Activated T-helper 1 cell treated with anti-CD3 and anti-CD28 coated beads, Interleukin-2, amount 50 U/mL, for 16 hours (primary cell): Measurements from ENCODE around the gene CENPA.
"Not testable (repeated sequence)": the region's sequence is repeated elsewhere in the genome, so short reads cannot be mapped to it uniquely, and the experiment has no call there.

Source experiments
- DNase-seq, 2 donors: peaks; one replicate each; pipeline ENCODE4 v3.0.0-alpha.2; 2020; ENCODE audit warnings: low read depth in 1 of 2, low spot score in 1 of 2

CENPA gene

DNA sequence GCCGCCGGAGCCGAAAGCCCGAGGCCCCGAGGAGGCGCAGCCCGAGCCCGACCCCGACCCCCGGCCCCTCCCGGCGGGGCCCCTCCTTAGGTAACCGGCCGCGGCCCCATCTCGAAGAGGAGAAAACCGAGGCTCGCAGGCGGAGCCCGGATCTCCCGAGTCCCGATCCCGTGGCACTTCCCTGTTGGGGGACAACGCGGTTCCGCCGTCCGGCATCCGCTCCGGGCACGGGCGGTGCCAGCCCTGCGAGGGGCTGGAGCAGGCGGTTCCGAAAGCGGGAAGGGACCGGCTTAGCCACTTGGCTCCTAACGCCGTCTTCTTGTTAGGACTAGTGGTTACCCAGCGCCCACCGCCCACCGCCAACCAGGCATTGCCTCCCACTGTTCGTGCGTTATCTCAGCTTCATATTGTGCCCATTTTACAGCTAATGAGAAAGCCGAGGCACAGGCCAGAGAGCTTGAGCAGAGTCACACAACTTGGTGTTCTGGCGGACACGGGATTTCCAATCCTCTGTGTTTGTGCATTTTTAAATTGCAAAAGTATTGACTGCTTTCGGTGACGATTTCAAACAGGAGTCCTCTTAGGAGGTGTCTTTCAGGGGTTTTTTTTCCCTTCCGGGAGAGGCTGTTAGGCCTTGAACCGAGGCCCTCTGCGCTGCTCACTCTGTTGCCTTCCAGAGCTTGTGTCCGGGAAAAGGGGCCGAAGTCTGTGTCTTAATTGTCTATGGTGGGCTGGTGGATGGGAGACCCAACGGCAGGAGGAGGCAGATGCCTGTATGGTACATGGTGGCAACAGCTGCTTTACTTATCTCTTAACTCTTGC, 562 bp downstream of the CENPA start:
- no peak for DNase-seq

DNA sequence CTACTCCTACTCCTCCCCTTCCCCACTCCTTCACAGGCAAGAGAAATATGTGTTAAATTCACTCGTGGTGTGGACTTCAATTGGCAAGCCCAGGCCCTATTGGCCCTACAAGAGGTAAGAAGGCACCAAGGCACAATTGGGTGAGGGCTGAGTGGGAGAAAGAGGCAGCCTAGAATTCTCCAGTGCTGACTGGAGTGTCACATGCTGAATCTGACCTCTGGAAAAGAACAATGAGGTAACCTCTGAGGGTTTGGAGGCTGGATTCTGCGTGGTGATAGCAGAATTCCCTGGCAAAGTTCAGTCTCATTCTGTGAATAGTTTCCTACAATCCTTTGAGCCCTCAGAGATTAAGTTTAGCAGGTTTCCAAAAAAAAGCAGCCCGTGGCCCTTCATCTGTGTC, 6.9 kb downstream of the CENPA start:
- DNase-seq, result no peak

DNA sequence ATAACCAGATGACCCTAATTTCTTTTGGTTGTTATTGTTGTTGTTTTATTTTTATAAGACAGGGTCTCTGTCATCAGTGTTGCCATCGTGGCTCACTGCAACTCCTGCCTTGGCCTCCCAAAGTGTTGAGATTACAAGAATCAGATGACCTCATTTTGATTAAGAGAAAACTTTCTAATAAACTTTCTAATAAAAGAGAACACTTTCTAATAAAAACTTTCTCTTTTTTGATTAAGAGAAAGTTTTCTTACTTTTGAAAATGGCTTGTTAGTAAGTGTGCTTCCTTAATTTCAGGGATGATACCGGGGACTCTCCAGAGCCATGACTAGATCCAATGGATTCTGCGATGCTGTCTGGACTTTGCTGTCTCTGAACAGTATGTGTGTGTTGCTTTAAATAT, 7.7 kb downstream of the CENPA start:
- no peak for DNase-seq

DNA sequence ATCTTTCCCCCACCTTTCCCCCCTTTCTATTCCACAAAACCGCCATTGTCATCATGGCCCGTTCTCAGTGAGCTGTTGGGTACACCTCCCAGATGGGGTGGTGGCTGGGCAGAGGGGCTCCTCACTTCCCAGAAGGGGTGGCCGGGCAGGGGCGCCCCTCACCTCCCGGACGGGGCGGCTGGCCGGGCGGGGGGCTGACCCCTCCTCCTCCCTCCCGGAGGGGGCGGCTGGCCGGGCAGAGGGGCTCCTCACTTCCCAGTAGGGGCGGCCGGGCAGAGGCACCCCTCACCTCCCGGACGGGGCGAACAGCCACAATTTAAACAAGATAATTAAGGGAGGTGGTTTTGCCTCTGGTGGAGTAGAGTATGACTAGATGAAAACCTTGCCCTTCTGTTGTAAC, 9.3 kb downstream of the CENPA start:
- DNase-seq, result not testable (repeated sequence)

DNA sequence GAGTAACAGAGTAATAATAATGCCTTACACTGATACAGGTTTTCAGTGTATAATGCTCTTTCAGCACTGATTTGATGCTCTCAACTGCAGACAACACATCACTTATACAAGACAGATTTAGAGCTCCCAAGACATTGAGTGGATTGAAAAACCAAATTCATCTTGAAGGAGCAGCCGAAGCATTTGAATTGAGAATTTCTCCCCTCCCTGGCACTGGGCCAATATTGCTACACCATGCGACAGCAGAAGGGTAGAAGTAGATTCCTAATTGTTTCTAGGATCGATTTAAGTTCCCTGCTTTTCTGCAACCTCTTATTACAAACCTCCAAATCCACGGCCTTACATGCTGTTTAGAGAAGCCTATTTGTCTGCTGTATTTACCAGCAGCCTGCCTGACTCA, 15.5 kb downstream of the CENPA start:
- DNase-seq, result no peak

DNA sequence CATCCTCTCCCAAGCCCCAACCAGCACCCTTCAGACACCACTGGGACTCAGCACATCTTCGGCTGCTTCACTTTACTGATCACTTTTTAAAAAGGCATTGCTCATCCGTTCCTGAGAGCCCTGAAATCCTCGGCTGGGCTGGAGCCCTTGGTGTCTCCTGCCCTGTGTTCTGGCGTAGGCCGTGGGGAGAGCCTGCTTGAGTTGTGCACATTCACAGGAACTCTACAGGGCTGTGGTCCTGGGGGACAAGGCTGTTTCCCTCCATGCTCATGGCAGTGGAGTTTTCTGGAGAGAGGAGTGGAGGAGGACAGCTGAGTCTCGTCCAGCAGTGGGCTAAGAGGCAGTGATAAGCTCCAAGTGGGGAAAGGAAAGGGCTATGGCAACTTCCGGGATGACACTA, 15.9 kb downstream of the CENPA start:
- no peak for DNase-seq

DNA sequence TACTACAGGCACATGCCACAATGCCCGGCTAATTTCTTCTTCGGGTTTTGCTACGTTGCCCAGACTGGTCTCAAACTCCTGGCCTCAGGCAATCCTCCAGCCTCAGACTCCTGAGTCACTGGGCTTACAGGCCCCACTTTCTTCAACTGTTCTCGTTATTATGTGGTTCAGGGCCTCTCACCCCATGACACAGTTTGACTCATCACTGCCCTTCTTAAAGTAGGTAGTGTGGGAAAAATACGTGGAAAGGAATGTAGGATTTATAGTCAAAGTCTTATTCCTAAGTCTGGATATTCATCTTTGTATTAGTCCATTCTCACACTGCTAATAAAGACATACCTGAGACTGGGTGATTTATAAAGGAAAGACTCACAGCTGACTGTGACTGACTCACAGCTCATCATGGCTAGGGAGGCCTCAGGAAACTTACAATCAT, 19.4 kb downstream of the CENPA start:
- DNase-seq, result no peak

DNA sequence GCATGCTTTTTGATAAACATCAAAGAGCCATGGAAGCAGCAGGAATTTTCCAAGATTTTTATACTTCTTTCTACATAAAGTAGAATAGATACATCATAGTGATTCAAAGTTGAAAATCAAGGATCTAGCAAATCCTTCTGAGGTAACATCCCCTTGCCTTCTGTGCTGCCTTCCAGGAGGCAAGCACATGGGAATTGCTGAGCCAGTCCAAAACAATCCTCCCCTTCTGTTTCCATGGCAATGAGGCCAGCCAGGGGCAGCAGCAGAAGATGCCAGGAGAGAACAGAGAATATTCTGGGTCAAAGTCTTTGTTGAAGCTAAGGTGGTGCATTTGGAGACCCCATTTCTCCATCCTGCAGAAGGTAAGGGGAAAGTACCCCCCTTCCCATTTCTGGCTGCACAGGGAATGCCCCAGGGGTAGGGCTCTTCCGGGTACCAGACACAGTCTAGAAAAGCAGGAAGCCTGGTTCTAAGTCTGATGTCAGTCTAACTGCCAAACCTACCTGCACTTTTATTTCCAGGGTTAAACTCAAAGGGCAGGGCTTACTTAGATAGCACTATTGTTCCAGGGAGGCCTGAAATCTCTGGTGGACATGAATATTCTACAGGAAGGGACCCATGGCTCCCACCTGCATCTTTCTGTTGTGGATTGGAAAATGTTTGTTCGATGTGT, 22.1 kb downstream of the CENPA start:
- no peak for DNase-seq

DNA sequence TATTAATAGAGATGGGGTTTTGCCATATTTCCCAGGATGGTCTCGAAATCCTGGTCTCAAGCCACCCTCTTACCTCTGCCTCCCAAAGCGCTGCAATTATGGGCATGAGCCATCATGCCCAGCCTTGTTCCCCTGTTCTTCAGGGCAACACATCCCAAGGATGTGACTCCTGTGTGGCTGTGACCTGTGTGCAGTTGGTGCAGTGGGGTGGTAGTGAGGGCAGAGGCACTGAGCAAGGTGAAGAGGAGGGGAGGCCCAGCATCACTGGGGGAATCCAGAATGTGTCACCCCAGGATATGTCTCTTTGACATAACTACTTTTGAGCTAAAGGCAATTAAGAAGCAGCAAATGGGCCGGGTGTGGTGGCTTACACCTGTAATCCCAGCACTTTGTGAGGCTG, 23.4 kb downstream of the CENPA start:
- DNase-seq, result no peak

DNA sequence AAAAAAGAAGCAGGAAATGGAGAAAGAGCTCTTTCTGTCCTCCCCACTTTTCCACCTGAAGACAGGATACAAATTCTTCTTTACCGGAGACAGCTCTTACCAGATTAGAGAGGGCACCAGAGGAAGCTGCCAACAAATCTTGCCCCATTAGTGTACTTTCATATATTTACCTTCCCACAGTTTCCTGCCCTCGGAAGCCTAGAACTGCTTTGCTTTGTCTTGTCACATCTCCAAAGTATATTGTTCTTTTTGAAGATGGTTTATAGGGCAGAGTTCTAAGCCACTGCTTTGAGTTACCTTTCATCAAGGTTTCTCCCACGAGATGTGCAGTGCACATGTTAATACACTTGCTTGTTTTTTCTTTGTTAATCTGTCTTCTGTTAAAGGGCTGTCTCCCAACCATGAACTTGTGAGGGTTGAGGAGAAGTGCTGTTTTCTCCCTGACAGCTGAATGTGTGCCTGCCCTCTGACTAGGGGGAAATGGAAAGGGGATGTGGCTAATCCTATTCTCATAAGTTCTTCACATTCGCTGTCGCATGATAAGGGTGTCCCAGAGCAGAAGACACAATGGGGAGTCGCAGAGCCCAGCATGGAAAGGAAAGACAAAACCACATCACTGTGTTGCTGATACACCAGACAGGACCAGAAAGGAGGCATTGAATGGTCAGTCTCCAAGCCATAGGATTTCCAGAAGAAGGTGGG, 24.2 kb downstream of the CENPA start:
- no peak for DNase-seq

DNA sequence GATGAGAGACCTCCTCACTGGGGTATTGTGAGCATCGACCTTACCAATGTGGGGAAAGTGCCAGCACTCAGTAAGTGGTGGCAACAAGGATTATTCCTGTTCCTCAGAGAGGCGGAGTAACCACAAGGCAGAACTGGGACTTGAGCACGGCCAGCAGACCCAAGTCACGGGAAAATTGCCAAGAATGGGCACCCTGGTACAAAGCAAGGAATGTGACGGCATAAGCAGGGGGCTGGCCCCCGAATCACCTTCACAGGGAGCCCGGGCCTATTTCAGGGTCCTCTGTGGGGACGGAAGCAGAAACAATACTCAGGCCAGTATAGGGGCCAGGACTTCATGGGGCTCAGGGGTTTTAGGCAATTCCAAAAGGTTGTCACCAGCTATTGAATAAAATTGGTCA, 25.4 kb downstream of the CENPA start:
- no peak for DNase-seq

DNA sequence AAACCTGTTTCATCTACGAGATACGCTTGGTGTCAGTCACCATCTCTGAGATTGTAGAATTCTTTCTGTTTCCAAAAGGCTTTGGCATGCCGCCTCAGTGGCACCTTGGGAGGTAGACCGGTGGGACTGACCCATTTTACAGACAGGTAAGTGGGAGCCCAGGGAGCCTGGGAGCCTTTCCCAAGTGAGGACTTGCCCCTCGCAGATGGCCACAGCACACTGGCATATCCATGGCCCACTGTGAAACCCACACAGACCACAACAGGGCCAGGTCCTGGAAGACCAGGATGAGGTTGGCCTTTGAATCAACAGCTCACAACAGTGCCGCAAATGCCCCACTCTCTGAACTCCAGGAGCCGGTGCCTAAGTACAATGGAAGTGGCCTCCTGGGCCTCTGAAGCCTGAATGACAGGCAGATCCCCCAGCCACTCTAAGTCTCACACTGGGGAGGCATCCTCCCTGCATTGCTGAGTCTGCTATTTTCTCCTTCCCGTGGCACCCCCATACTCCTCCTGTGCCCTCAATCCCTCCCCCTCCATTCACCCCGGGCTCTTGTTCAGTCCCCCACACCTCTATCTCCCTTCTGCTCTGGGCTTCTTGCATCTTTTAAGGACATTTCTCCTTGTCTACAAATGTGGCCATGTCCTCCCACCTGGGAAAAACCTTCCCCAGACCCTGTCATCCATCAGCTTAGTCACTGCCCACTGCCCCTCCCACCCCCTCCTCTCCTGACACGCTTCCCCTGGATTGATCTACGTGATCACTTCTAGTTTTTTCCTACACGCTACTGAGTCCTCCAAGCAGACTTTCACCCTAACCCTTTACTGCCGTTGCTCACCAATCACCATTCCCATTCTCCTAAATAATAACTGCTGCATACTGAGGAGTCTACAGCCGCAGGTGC, 26.2 kb downstream of the CENPA start:
- no peak for DNase-seq

DNA sequence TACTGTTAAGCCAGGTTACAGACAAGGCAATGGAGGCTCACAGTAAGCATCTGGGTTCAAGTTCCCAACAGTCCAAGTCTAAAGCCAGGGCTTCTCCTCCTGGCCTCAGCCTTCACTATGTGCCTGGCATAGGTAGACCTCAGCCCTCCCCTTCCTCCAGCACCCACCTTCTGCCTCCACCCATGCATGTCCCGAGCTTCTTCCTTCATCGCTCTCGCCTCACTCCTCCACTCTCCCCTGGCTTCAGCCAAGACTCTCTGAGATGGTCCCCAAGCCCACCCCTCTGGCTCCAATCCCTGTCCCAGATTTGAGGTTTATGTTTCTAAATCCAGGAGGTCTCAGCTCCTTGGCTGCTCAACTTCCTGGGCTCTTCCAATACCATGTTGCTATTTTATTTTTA, 26.9 kb downstream of the CENPA start:
- DNase-seq, result no peak

DNA sequence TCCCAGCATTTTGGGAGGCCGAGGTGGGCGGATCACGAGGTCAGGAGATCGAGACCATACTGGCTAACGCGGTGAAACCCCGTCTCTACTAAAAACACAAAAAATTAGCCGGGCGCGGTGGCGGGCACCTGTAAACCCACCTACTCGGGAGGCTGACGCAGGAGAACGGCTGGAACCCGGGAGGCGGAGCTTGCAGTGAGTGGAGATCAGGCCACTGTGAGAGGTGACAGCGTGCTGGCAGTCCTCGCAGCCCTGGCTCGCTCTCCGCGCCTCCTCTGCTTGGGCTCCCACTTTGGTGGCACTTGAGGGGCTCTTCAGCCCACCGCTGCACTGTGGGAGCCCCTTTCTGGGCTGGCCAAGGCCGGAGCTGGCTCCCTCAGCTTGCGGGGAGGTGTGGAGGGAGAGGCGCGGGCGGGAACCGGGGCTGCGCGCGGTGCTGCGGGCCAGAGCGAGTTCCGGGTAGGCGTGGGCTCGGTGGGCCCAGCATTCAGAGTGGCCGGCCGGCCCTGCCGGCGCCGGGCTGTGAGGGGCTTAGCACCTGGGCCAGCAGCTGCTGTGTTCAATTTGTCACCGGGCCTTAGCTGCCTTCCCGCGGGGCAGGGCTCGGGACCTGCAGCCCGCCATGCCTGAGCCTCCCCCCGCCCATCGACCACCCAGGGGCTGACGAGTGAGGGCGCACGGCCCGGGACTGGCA, 28.4 kb downstream of the CENPA start:
- DNase-seq, result not testable (repeated sequence)

DNA sequence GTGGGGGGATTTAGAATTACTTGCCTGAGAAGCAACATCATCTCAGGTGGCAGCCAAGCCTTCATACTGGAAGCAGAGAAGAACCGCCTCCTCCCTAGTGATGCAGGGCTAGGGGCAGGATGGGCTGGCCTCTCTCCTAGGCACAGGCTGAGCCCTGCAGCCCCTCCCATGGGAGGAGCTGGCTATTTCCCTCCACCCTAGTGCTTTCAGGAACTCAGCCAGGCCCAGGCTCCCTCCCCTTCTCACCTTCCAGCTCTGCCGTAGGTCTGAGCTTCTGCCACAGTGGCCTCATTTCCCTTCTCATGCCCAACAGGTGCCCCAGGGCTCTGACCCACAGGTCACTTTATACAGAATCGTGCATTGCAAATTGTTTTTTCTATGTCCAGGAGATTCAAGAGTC, 31.0 kb downstream of the CENPA start:
- no peak for DNase-seq

DNA sequence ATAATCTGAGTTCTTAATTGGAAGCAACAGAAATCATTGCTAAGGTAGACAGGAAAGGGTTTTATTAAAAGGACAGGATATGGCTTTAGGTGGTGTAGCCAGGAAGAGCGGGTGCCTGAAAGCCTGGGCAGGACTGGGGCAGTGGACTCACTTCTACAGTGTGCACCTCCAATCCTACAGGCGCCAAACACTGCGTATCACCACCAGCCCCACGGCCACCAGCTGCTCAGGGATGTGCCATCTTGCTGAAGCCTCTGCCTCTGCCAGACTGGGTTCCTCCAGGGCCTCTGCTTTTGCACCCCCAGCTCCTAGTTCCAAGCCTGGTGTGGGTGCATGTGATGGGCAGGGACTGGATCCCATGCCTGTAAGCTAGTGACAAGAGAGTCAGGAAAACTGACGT, 32.4 kb downstream of the CENPA start:
- no peak for DNase-seq

DNA sequence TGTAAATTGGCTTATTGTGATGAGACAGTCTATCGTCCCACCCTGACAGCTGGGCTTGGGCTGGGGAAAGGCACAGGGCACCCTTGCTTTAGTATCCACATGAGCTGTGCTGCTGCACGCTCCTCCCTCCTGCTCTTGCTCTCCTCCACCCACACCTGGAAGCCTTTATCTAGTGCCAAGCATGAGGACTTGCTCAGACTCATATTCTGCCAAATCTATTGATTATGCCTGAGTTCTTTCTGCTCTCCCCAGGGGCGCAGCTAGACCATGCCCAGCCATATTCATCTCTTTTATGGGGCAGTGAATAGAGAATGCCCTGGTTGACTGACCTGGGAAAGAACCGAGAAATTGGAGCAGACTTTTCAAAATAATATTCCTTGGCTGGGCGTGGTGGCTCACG, 33.1 kb downstream of the CENPA start:
- DNase-seq, result no peak

DNA sequence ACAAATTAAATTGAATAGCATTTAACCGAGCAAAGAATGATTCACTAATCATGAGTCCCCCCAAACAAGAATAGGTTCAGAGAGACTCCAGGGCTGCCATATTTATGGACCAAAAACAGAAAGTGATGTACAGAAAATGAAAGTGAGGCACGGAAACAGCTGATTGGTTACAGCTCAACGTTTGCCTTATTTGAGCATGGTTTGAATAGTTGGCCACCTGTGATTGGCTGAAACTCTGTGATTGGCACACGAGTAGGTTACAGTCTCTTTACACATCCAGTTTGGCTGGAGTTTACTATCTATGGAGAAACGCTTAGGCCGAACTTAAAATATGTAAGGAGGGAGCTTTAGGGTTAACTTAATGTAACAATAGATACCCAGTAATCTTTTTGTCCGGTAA, 35.1 kb downstream of the CENPA start:
- no peak for DNase-seq

DNA sequence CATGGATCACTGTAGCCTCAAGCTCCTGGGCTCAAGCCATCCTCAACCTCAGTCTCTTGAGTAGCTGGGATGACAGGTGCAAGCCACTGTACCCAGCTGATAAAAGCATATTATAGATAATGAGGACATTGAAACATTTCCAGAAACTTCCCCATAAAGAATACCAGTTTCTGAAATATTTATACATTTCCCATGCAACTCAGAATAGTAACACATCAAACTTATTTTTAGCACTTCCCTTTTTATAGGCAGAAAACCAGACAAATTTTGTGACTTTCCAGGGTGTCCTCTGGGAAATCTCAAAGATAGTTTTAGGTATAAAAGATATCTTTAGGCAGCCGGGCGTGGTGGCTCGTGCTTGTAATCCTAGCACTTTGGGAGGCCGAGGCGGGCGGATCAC, 37.0 kb downstream of the CENPA start:
- no peak for DNase-seq

DNA sequence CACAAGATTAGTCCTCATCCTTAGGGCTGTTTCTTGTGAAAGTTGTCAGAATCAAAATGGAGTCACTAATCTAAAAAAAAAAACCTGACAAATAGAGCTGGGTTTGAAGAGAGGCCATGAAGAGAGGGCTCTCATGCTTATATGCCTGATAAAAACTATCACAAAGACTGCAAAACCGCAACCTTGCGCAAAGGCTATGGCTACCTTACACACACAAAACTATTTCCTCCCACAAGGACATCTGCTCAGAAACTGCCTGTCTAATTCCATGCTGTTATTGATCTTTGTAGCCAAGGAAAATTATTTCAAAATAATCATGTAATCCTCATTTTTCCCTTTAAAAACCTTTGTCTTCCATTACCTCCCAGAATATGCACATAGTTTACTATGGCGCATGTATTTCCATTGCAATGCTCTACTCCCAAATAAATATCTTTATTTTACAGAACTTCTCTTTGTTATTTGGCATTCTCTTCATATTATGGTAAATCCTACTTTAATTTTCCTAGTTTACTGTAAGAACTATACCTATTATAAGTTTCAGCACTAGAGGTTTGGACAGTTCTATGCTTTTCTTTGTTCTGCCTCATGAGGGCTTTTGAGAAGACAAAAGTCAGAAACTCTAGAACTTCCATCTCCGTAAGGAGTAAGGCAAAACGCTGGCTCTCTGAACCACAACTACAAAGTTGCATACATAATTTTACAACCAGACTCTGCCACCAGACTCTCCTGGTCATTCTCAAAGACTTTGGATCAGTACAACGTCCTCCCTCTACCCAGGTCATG, 52.5 kb downstream of the CENPA start:
- no peak for DNase-seq
